H9 (cell line): ENCODE results near the gene ADGRF5. TPM values are rescaled to one million over a fixed set of nuclear protein-coding genes. Genes with fewer than 3 reads are reported as not detected.

Experiments used
- DNase-seq: peaks from one replicate; pipeline ENCODE4 v3.0.0-alpha.2; 2017
- H2AFZ ChIP-seq: one replicate; pipeline ENCODE4 v1.6.1; 2013; ENCODE audit warnings: mild to moderate bottlenecking, low read length, control low read depth, moderate library complexity
- H2AK5ac ChIP-seq: 2 replicates; pipeline ENCODE4 v1.6.1; 2013; ENCODE audit warnings: low read length, control low read depth, mixed read lengths; ENCODE audit not compliant: insufficient read length
- H2BK120ac ChIP-seq: one replicate; pipeline ENCODE4 v1.6.1; 2013; ENCODE audit warnings: low read depth, mild to moderate bottlenecking, low read length, control low read depth, inconsistent platforms; ENCODE audit not compliant: poor library complexity, severe bottlenecking
- H2BK12ac ChIP-seq: 2 replicates; pipeline ENCODE4 v1.6.1; 2013; ENCODE audit warnings: low read length, control low read depth, mixed read lengths, low read depth; ENCODE audit not compliant: insufficient read length
- H2BK15ac ChIP-seq: 2 replicates; pipeline ENCODE4 v1.6.1; 2013; ENCODE audit warnings: low read depth, low read length, control low read depth
- H2BK20ac ChIP-seq: one replicate; pipeline ENCODE4 v1.6.1; 2013; ENCODE audit warnings: low read depth, mild to moderate bottlenecking, low read length, control low read depth, inconsistent platforms; ENCODE audit not compliant: poor library complexity, severe bottlenecking
- H2BK5ac ChIP-seq: 2 replicates; pipeline ENCODE4 v1.6.1; 2013; ENCODE audit warnings: low read length, control low read depth, mixed read lengths; ENCODE audit not compliant: insufficient read length
- H3K14ac ChIP-seq: 2 replicates; pipeline ENCODE4 v1.6.1; 2013; ENCODE audit warnings: low read length, control low read depth; ENCODE audit not compliant: insufficient read depth
- H3K18ac ChIP-seq: 2 replicates; pipeline ENCODE4 v1.6.1; 2013; ENCODE audit warnings: low read depth, mild to moderate bottlenecking, mixed read lengths, low read length, control low read depth; ENCODE audit not compliant: insufficient read length
- H3K23ac ChIP-seq: 2 replicates; pipeline ENCODE4 v1.6.1; 2013; ENCODE audit warnings: low read length, control low read depth, mixed read lengths, low read depth; ENCODE audit not compliant: insufficient read length
- H3K23me2 ChIP-seq: 2 replicates; pipeline ENCODE4 v1.6.1; 2013; ENCODE audit warnings: low read depth, mild to moderate bottlenecking, mixed read lengths, low read length, control low read depth; ENCODE audit not compliant: insufficient read length, poor library complexity, severe bottlenecking
- H3K27ac ChIP-seq: 2 replicates; pipeline ENCODE4 v1.5.1; 2013; ENCODE audit warnings: low read length, control low read depth, mixed read lengths, low read depth; ENCODE audit not compliant: insufficient read length
- H3K27me3 ChIP-seq: 2 replicates; pipeline ENCODE4 v1.6.1; 2013; ENCODE audit warnings: low read length, control low read depth, inconsistent platforms; ENCODE audit not compliant: insufficient read depth
- H3K4ac ChIP-seq: 2 replicates; pipeline ENCODE4 v1.6.1; 2013; ENCODE audit warnings: low read depth, mild to moderate bottlenecking, control low read depth, inconsistent platforms, low read length, moderate library complexity
- H3K4me1 ChIP-seq: 2 replicates; pipeline ENCODE4 v1.6.1; 2013; ENCODE audit warnings: low read length, control low read depth, inconsistent platforms; ENCODE audit not compliant: insufficient read depth
- H3K4me2 ChIP-seq: 2 replicates; pipeline ENCODE4 v1.6.1; 2013; ENCODE audit warnings: low read length, control low read depth, mixed read lengths; ENCODE audit not compliant: insufficient read length, insufficient read depth
- H3K56ac ChIP-seq: 2 replicates; pipeline ENCODE4 v1.6.1; 2013; ENCODE audit warnings: low read depth, mild to moderate bottlenecking, mixed read lengths, low read length, control low read depth; ENCODE audit not compliant: insufficient read length
- H3K79me1 ChIP-seq: 2 replicates; pipeline ENCODE4 v1.6.1; 2013; ENCODE audit warnings: low read depth, mild to moderate bottlenecking, moderate library complexity, low read length, control low read depth, inconsistent platforms; ENCODE audit not compliant: insufficient read depth, poor library complexity, severe bottlenecking
- H3K79me2 ChIP-seq: 2 replicates; pipeline ENCODE4 v1.6.1; 2013; ENCODE audit warnings: low read length, control low read depth, inconsistent platforms; ENCODE audit not compliant: insufficient read depth
- H3K9ac ChIP-seq: 2 replicates; pipeline ENCODE4 v1.6.1; 2013; ENCODE audit warnings: low read length, control low read depth, mixed read lengths; ENCODE audit not compliant: insufficient read length; ENCODE audit errors: extremely low read depth
- H3K9me3 ChIP-seq: one replicate; pipeline ENCODE4 v1.6.1; 2013; ENCODE audit warnings: low read depth, low read length, inconsistent platforms; ENCODE audit not compliant: control insufficient read depth
- H3T11ph ChIP-seq: one replicate; pipeline ENCODE4 v1.6.1; 2013; ENCODE audit warnings: mild to moderate bottlenecking, low read length, control low read depth, inconsistent platforms
- H4K20me1 ChIP-seq: one replicate; pipeline ENCODE4 v1.6.1; 2013; ENCODE audit not compliant: control insufficient read depth, insufficient read length, insufficient read depth
- H4K5ac ChIP-seq: 2 replicates; pipeline ENCODE4 v1.6.1; 2013; ENCODE audit warnings: low read depth, mild to moderate bottlenecking, mixed read lengths, low read length, control low read depth; ENCODE audit not compliant: insufficient read length
- H4K8ac ChIP-seq: replicated peaks from 2 replicates; pipeline ENCODE4 v1.6.1; 2013; ENCODE audit warnings: low read length, control low read depth, mixed read lengths, low read depth; ENCODE audit not compliant: insufficient read length
- H4K91ac ChIP-seq: 2 replicates; pipeline ENCODE4 v1.6.1; 2013; ENCODE audit warnings: low read depth, mild to moderate bottlenecking, moderate library complexity, mixed read lengths, low read length, control low read depth; ENCODE audit not compliant: insufficient read length
- H3K27ac Mint-ChIP-seq, 3 experiments: 2 replicates in 2 of 3; 3 replicates in 1 of 3; pipeline ENCODE4 v1.8.0; 2020 to 2021; ENCODE audit warnings: mixed read lengths in 3 of 3, mild to moderate bottlenecking in 1 of 3, moderate library complexity in 1 of 3
- H3K27me3 Mint-ChIP-seq: 2 replicates; pipeline ENCODE4 v1.8.0; 2021; ENCODE audit warnings: low read depth, mild to moderate bottlenecking, moderate library complexity, mixed read lengths
- H3K36me3 Mint-ChIP-seq, 3 experiments: 2 replicates in 2 of 3; 3 replicates in 1 of 3; pipeline ENCODE4 v1.8.0; 2020 to 2021; ENCODE audit warnings: low read depth in 3 of 3, mixed read lengths in 3 of 3; ENCODE audit not compliant: insufficient read depth in 1 of 3
- H3K4me1 Mint-ChIP-seq, 2 experiments: 2 replicates each; pipeline ENCODE4 v1.8.0; 2020; ENCODE audit warnings: mixed read lengths in 2 of 2
- H3K4me3 Mint-ChIP-seq, 2 experiments: 2 replicates in 1 of 2; 3 replicates in 1 of 2; pipeline ENCODE4 v1.8.0; 2020 to 2021; ENCODE audit warnings: mild to moderate bottlenecking in 2 of 2, mixed read lengths in 2 of 2, moderate library complexity in 1 of 2
- H3K9me3 Mint-ChIP-seq, 2 experiments: 2 replicates in 1 of 2; 3 replicates in 1 of 2; pipeline ENCODE4 v1.8.0; 2020; ENCODE audit warnings: mild to moderate bottlenecking in 2 of 2, mixed read lengths in 2 of 2, moderate library complexity in 1 of 2
- CTCF ChIP-seq: fragments of 200-600 bp; sonication (generic); conservative IDR thresholded peaks from 3 replicates; pipeline ENCODE4 v1.8.0; 2021; ENCODE audit warnings: antibody characterized with exemption, mild to moderate bottlenecking
- WGBS: extraction: QIAGEN DNeasy Blood & Tissue Kit; methylation state at CpG from one replicate; pipeline ENCODE4 v1.1.7; 2013; ENCODE audit warnings: missing lambda C conversion rate, low lambda C conversion rate, mixed read lengths; ENCODE audit not compliant: insufficient read length; ENCODE audit errors: extremely low coverage; 5-methylcytosine and 5-hydroxymethylcytosine counted together
- total RNA-seq: library from RNA; stranded (reverse); gene quantifications from 2 replicates; pipeline ENCODE4 v1.2.1, GENCODE V29; 2021

ADGRF5 gene
- total RNA-seq, 1 experiment from 2014 or later: not detected

GRCh38 chr6:46954837-46955451 lies 33.2 kb upstream of the ADGRF5 start:
- Mint-ChIP-seq H3K9me3 (no peaks in the 10 kb centered on the region; a peak in 1 of 5 replicates), H3K27ac (no peak overlapping the region), H3K27me3 (peaks cover 3% of the 10 kb centered on the region; the same call in 1 of the 2 replicates), H3K4me1 (peaks cover 13 to 22% of the 10 kb centered on the region in 2 experiments), H3K4me3 (no peak overlapping the region), H3K36me3 (no peaks in the 10 kb centered on the region)
- H3K9me3 ChIP-seq: no peaks in the 10 kb centered on the region
- H3K18ac ChIP-seq: no peak overlapping the region
- no peaks in the 10 kb centered on the region for H4K20me1 ChIP-seq
- no peak overlapping the region for H2BK15ac ChIP-seq
- DNase-seq: peak; percentile 36
- H2AK5ac ChIP-seq: no peak overlapping the region
- H3K23me2 ChIP-seq: no peaks in the 10 kb centered on the region
- no peak overlapping the region for H2BK12ac ChIP-seq
- H3K4me2 ChIP-seq: no peak overlapping the region
- no peak overlapping the region for H3K56ac ChIP-seq
- no peak overlapping the region for H3K9ac ChIP-seq
- no peak overlapping the region for H2BK20ac ChIP-seq
- H4K5ac ChIP-seq: no peak overlapping the region
- H3K23ac ChIP-seq: no peak overlapping the region
- H2BK120ac ChIP-seq: no peak overlapping the region
- H4K8ac ChIP-seq: no peak overlapping the region
- H2AFZ ChIP-seq: no peak overlapping the region
- no peak for TF ChIP-seq CTCF
- H3K79me1 ChIP-seq: no peaks in the 10 kb centered on the region
- no peaks in the 10 kb centered on the region for H3K79me2 ChIP-seq
- no peaks in the 10 kb centered on the region for H3K27me3 ChIP-seq
- H3K4ac ChIP-seq: no peak overlapping the region
- no peak overlapping the region for H3K27ac ChIP-seq
- no peak overlapping the region for H3K14ac ChIP-seq
- no peak overlapping the region for H2BK5ac ChIP-seq
- no peaks in the 10 kb centered on the region; the same call in 1 of the 2 replicates for H3K4me1 ChIP-seq
- no CpG with 5 or more reads among the region's 4 CpGs for WGBS
- H4K91ac ChIP-seq: no peak overlapping the region
- H3T11ph ChIP-seq: no peak overlapping the region
